Right forelimb (tissue), 1 donor: Measurements from ENCODE around the gene CACNA1B.

Experiments used
- DNase-seq: peaks from one replicate; pipeline ENCODE4 v3.0.0-alpha.2; 2018

The CACNA1B gene

DNA sequence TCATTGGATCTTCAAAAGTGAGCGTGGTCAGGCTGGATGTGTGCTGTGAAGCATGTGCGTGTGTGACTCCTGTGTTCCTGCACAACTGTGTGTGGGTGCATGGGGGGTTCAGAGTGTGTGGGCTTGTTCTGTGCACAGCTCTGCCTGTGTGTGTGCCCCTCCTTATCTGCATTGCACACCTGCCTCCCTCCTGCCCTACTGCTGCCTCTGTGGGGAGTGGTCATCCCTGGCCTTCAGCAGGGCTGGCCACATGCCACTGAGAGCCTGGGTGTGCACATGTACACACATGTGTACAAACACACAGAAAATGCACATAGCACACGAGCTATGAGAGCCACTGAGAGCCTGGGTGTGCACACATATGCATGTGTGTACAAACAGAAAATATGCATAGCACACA lies 92.1 kb downstream of the CACNA1B start:
- peak; percentile 18 for DNase-seq

DNA sequence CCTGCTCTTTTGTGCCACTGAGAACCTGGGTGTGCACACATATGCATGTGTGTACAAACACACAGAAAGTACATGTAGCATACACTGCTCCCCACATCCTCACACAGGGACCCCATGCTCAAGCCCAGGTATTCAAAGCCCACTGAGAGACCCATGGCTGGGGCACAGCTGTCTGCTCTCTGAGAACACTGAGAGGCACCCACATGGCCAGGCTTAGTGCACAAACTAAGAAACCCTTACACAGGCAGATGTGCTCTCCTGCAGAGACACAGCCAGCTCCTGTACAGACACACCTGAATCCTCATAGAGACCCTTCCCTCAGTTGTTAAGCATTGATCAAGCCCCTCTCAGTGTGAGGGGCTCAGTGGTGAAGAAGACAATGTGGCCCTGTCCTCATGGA lies 92.5 kb downstream of the CACNA1B start:
- no peak for DNase-seq

DNA sequence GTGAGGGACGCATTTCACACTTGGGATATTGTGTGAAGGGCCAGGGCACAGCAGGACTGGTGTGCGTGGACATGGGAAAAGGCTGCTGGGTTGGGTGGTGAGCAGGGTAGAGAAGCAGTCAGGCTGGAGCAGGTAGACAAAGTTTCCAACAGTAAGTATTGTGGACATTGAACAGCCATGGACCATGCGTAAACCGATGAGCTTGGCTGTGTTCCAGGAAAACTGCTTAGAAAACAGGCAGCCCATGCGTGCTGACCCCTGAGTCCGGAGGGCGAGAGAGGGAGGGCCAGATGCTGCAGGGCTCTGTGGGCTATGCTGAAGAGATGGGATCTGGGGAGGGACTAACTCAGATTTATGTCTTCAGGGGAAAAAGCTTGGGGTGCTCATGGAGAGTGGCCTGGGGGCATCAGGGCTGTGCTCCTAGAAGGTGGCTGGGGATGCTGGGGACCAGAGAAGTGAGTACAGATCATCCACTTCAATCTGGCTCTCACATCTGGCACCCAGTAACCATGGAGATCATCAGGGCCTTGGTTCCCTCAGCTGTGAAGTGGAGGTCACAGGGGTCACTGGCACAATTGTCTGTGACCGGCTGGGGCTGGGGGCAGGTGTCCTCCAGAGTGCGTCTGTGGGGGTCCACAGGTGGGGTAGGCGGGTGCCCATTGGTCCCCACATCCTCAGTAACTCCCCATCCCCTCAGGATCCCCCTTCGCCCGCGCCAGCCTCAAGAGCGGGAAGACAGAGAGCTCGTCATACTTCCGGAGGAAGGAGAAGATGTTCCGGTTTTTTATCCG lies 93.3 kb downstream of the CACNA1B start:
- DNase-seq = peak; percentile 20

DNA sequence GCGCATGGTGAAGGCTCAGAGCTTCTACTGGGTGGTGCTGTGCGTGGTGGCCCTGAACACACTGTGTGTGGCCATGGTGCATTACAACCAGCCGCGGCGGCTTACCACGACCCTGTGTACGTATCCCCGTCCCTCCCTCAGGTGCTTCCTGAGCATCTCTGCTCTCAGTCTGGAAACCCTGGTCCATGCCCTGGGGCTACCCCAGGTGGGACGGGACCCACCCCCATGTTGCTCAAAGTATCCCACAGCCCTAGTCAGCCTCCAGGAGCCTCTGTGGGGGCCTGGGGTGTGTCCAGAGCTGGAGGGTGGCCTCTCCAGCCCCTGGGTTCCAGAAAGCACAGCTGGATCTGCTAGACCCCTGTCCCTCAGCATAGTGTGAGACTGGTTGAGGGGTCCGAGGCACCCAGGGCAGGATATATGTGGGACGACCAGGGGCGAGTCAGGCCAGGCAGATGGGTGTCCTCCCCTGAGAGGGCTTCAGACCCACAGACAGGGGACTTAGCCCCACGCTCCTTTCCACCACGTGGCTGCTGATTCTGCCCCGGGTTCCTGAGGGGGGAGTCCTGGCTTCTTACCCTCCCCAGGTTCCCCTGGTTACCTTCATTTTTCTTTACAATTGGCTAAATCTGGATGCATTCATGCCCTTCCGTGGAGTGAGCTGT lies 94.0 kb downstream of the CACNA1B start:
- peak; percentile 18 for DNase-seq

DNA sequence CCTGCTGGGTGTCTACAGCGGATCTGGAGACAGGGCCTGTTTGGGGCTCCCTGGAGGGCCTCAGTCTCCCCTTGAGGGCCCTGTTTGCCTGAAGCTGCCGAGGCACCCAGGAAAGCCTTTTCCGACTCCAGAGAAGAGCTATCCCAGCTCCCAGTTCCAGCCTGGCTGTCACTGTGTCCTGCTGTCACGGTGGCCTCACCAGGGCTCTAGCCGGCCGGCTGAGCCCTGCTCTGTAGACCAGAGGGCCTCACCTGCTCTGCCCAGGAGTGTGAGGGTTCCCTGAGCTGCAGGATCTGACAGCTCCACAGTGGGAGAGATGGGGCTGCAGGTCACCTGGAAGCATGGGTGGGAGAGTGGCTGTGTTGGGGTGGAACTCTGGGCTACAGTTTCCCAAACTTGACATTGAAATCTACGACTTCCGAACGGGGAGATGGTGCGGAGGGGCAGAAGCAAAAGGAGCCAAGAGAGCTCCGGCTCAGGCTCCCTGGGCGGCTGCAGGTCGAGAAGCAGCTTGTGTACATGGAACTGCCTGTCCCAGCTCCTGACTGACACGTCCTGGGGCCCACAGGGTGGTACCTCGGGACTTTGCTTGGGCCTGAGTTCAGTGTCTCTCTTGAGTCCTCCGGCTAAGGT lies 94.9 kb downstream of the CACNA1B start:
- peak; percentile 21 for DNase-seq

DNA sequence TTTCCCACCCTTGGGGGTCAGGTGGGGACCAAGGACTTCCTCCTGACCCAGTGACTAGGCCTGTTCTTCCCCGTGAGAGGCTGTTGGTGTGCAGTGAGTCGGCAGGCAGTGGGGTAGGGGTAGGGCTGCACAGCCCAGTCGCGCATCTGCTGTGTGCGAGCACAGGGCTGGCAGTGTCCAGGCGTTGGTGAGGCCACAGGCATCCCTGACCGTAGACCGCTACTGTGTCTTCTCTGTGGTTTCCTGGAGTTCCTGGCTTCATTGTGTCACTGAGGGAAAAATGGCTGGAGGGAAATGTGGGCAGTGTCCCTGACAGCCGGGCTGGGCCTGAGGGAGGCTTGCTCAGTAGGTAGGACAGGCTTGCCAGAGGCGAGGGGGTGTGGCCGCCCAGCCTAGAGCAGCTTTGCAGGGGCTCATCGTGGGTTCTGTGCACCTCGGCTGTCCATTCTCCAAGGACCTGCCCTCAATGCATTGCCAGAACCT lies 95.4 kb downstream of the CACNA1B start:
- DNase-seq = peak; percentile 12

DNA sequence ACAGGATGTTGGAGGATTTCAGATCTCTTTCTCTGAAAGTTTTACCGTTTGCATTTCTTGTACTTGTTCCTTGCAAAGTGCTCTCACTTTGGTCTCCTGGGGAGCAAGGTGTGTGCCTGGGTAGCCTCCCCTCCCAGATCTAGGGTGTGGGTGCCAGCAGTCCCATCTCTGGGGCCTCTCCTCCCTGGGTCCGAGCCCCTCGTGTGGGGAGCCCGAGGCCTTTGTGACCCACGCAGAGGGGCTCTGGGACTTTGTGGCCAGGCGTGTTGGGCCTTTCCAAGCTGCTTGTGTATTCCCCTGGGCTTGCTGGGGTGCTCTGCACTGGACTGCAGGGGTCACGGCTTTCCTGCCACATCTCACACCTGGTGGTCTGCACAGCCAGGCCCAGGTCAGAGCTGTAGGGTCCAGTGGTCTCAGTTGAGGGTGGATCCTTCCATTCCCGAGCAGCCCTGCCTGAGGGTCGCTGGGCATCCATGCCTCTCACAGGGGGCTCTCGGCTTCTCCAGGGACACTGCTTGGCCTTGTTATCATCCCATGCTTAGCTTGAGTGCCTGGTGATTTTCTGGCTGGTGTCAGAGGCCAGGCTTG lies 96.3 kb downstream of the CACNA1B start:
- peak; percentile 7 for DNase-seq

DNA sequence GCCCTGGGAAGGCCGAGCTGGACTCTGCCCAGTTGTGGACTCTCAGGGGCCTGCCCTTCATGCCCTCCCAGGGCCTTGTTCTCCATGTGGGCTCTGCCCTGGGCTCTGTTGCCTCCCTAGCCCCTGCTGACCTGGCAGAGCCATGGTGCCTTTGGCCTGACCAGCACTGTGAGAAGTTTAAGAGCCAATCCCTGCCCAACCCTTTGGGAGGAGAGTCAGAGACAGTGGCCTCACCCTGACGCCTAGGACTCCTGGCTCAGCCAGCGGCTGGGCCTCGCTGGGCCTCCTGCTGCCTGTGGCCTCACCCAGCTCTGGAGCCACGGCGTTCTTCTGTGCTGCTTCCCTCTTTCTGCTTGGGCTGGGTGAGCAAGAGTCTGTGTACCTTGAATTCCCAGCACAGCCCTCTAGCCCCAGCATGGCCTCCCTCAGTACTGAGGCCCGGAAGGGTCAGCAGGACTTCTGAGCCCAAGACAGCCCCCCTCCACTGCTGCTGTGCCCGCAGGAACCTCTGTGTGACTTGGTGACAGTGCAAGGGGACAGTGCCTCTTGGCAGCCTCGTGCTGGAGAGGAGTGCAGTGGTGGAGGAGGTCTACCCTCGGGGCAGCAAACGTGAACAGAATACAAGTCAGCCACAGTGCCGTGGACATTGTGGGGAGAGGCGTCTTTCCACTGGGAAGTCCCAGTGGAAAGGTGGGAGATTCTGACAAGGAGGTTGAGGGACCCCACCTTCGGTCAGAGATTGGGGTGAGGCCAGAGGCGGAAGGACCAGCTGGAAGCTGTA lies 97.4 kb downstream of the CACNA1B start:
- peak; percentile 35 for DNase-seq

DNA sequence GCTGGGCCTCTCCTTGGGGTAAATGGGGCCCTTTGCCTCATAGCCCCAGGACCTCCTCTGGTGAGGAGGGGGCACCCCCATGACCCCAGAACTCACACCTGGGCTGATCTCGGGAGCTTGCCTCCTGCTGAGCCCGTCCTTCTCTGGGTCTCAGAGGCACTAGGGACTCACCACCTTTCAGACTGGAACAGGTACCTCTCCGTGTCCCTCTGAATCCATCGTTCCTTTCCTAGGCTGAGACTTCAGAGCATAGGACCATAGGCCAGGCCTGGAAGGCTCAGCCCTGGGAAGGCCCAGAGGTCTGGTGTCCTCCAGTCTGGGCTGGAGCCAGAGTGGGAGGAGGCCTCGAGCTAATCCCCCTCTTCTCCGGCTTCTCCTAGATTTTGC lies 97.9 kb downstream of the CACNA1B start:
- peak; percentile 26 for DNase-seq

DNA sequence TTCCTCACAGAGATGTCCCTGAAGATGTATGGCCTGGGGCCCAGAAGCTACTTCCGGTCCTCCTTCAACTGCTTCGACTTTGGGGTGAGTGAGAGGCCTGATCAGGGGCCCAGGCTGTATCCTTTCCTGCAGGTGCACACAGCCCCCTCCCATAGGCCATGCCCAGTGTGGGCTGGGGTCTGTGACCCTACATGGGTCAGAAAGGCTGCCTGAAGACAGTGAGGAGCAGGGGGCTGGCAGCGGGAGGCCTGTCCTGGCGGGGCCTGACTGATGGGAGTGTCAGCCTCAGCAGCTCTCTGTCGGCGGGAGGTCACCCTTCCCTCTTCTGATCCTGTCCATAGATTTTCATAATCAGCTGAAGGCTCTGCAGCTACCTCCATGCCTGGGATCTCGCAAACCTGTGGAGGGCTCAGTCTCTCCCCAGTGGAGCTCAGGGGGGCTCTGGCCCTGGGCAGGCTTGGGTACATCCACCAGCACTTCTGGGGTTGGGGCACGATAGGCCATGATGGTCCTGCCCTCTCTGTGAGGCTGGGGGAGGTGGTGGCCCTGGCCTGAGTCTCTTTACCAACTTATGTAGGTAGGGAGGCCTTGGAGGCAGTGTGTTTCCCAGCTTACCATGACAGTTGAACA lies 98.5 kb downstream of the CACNA1B start:
- DNase-seq = peak; percentile 27

DNA sequence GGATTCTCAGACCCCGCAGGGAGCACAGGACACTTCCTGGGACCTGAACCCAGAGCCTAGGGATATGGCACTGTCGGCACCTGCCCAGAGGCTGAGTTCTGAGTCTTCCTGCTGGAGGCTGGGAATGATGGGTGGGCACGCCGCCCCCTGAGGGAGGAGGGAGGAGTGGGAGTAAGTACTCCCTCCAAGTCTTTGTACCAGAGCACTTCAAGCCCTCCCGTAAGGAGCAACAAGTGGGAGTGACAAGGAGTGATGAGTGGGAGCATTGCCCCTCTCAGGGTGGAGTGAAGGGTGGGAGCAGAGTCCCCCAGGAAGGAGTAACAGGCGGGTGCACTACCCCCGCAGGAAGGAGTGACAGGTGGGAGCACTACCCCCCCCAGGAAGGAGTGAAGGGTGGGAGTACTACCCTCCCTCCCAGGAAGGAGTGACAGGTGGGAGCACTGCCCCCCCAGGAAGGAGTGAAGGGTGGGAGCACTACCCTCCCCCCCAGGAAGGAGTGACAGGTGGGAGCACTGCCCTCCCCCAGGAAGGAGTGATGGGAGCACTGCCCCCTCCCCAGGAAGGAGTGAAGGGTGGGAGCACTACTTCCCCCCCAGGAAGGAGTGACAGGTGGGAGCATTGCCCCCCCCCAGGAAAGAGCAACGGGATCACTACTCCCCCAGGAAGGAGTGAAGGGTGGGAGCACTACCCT lies 100.1 kb downstream of the CACNA1B start:
- peak; percentile 17 for DNase-seq

DNA sequence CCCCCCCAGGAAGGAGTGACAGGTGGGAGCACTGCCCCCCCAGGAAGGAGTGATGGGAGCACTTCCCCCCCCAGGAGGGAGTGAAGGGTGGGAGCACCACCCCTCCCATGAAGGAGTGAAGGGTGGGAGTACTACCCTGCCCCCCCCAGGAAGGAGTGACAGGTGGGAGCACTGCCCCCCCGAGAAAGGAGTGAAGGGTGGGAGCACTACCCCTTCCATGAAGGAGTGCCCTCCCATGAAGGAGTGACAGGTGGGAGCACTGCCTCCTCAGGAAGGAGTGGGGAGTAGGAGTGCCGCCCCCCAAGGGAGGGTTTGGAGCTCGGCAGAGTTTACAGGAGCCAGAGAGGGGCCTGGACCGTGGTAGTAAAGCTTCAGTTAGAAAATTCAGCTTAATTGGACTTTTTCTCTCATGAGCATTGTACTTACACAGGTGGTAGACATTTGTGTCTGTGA lies 100.7 kb downstream of the CACNA1B start:
- DNase-seq = peak; percentile 10

DNA sequence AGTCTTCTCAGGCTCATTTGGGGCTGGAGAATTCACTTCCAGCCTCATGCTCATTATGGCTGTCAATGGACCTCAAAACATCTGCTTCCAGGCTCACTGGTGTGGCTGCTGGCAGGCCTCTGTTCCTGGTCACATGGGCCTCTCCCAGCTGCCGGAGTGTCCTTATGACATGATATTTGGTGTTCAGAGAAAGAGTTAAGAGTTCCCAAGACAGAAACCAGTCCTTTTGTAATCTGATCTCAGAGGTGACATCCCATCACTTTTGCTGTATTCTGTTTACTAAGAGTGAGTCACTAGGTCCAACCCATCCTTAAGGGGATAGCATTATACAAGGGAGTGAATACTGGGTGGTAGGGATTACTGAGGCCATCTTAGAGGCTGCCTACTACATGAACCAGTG lies 104.6 kb downstream of the CACNA1B start:
- no peak for DNase-seq

DNA sequence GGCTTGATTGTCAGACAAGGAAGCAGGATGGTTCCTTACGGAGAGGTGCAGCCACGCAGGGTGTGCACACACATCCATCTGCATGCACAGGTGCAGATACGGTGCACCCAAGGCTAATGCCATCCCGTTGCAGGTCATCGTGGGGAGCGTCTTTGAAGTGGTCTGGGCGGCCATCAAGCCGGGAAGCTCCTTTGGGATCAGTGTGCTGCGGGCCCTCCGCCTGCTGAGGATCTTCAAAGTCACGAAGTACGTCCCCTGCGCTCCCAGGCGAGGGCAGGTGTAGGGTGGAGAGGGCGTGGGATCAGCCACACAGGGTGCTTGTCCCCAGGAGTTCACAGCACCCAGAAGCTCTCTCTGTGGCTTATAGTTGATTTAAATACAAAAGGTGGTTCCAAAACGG lies 106.4 kb downstream of the CACNA1B start:
- peak; percentile 10 for DNase-seq

DNA sequence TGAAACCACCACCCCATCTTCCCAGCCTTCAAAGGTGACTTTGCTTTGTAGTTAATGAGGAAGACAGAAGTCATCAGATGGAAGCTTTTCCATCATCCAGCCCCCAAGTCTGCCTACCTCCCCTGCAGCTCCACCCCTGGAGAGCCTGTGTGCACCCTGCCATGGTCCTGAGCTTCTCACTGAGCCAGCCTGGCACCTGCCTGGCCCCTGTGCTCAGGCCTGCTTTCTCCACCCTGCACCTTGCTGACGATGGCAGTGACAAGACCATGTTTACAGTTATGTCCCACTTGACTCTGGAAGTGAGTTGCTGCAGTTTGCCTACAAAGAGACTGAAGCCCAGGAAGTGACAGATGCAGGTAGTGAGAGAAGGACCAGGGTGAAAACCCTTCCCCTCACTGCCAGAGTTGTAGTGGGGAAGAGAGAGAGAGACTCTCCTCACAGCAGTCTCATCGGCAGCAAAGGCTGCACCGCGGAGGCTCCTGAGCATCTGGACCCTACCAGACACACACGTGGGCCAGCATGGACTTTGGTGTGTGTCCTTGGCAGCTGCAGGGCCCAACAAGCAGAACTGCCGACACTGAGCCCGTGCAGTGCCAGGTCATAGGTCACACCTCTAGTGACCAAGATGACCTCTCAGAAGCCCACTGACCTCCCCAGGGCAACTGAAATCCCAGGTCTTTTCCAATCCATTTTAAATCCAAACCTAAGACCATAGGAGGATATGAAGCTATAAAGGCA lies 107.1 kb downstream of the CACNA1B start:
- peak; percentile 24 for DNase-seq

DNA sequence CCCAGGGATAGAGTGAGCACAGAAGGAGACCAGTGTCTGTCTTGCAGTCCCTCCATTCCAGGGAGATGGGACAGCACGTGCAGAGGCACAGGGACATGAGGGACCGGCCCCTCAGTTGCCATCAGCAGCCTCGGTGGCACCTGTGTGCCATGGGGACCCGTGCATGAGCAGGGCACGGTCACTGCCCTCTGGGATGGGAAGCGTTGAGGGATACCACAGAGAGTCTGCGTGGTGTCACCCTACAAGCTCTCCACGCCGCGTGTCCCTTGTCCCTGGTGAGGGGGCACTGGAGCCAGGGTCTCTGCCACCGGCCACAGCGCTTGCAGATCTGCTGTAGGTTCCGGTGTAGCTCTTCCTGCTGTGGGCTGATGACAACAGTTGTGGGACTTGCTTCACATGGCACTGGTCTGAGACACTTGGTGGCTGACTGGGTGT lies 108.1 kb downstream of the CACNA1B start:
- DNase-seq = peak; percentile 30

DNA sequence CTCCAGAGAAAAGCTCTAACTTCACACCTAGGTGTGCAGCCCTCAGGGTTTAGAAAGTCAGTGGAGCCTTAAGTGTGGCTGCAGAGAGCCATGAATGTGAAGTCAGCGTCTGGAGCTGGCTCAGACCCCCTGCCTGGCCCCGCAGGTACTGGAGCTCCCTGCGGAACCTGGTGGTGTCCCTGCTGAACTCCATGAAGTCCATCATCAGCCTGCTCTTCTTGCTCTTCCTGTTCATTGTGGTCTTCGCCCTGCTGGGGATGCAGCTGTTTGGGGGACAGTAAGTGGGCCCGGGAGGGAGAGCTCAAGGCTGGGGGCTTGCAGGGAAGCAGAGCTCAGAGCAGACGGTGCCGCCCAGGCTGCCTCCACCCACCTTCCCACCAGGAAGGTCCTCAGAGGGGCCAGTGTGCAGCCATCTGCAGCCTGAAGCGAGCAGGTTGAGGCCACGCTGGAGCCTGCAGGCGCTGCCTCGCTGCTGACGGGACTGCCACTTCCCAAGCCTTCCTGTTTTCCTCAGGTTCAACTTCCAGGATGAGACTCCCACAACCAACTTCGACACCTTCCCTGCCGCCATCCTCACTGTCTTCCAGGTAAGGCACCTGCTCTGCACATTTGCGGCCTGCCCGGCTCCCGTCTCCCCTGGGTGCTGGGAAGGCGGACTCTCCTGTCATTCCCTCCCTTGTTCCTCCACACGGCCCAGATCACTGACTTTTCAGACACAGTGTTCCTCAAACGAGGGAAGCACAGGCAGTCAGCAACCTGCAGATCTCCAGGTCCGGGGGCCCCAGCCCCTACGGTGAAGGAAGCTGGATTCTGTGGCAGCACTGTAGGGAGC lies 108.9 kb downstream of the CACNA1B start:
- peak; percentile 28 for DNase-seq

DNA sequence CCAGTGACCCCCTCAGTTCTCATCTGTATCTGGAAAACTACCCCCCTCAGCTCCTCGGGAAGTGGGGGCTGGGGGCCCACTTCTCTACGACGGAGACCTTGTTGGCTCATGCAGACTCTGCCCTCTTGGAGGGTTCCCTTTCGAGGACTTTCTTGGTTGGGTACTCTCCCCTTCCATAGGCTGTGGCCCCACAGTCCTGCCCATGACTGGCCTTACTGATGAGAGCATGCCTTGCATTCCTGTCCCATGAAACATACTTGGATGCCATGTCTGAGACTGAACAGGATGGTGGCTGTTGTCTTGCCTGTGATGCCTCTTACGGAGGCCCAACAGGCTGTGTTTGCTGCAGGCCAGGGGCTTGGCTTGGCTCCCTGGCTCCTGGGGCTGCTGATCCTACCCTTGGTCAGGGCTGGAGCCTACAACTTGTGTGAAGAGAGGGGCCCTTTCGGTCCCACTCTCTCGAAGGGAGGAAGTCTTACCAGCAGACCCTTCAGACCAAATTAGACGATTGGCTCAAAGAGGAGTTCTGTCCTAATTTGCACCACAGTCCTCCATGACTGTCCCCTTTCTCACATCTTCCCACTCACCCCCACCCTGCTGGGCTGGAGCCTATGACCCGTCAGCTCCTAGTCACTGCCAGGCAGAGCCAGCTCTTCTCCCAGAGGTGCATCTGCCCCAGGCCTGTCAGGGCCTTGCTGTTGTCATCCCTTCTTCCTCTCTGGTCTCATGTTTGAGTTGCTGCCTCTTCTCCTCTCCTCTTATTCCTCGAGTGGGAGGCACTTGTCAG lies 109.9 kb downstream of the CACNA1B start:
- DNase-seq = peak; percentile 13

DNA sequence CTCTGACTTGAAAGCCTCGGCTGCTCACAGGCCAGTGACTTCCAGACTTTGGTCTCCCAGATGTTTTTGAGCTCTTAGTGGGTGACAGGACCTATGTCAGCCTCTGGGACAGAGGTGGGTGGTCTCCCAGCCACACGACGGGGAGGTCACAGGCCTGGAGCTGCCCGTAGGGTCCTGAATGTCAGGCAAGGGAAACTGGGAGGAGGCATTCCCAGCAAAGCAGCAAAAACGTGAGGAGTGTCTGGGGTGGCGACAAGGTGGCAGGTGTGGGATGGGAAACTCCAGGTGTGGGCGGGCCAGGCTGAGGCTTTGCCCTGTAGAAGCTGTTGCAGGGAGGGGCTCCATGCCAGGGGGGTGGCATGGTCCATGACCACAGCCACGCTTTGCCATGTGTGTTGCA lies 110.5 kb downstream of the CACNA1B start:
- DNase-seq = peak; percentile 9
